ENCODE measurements around the gene ACYP1. TPM values are rescaled to one million over a fixed set of nuclear protein-coding genes. Genes with fewer than 3 reads are reported as not detected.
"Not testable (repeated sequence)": the region's sequence is repeated elsewhere in the genome, so short reads cannot be mapped to it uniquely, and the experiment has no call there.

ACYP1 gene
- total and polyA plus RNA-seq, 9 donors, result 5.5 to 27.7 (median 11.2) TPM

- Histone ChIP-seq H3K27me3 (no peaks in the 10 kb centered on the region), H3K4me3 (peak overlapping the region; percentile 53), H3K9me3 (no peaks in the 10 kb centered on the region), H3K27ac (peak overlapping the region; percentile 44 to 75), H3K4me1 (ENCODE audit: insufficient read depth) (peaks cover 2% of the 10 kb centered on the region), H3K36me3 (no peaks in the 10 kb centered on the region)
- DNase-seq, result no peak
- 25 to 31% (median 26%) methylated on average over 12 of the region's 12 CpGs for WGBS, 3 donors
- TF ChIP-seq CTCF (IDR thresholded peaks at IDR 0.05), result no peak
- no peak for TF ChIP-seq EP300 (IDR thresholded peaks at IDR 0.05)
- TF ChIP-seq POLR2A (IDR thresholded peaks at IDR 0.05), result no peak
- intact Hi-C loops (cut with DNase I), result no loop called here
Observed at GRCh38 chr14:75069811-75070145, 6.0 kb upstream of the ACYP1 start.

GRCh38 chr14:75069121-75069810, 5.4 kb upstream of the ACYP1 start, which contains the start of gene ZC2HC1C:
Gene ZC2HC1C (plus strand): TSS chr14:75069641. CDS start chr14:75070574, 933 bp downstream.
- intact Hi-C loops (cut with DNase I), result no loop called here
- TF ChIP-seq POLR2A (IDR thresholded peaks at IDR 0.05) (peak; percentile 70), EP300 (IDR thresholded peaks at IDR 0.05) (peak; percentile 38), CTCF (IDR thresholded peaks at IDR 0.05) (no peak)

GRCh38 chr14:75068294-75069120, 4.7 kb upstream of the ACYP1 start:
- Histone ChIP-seq H3K4me3 (peak overlapping the region; percentile 53), H3K4me1 (ENCODE audit: insufficient read depth) (peaks cover 5% of the 10 kb centered on the region), H3K27ac (peak overlapping the region in 1 of 2 donors; percentile 75), H3K36me3 (no peaks in the 10 kb centered on the region), H3K9me3 (no peaks in the 10 kb centered on the region), H3K27me3 (no peaks in the 10 kb centered on the region)
- TF ChIP-seq POLR2A (IDR thresholded peaks at IDR 0.05) (no peak), CTCF (IDR thresholded peaks at IDR 0.05) (peak in 1 of 3 donors; percentile 18)
- WGBS, 3 donors, result 6 to 8% (median 6%) methylated on average over 15 of the region's 15 CpGs
- DNase-seq, result no peak
- intact Hi-C loops (cut with DNase I), result no loop called here

More at GRCh38 chr14:75069121-75069810, 5.4 kb upstream of the ACYP1 start, which contains the start of gene ZC2HC1C:
- Histone ChIP-seq H3K27me3 (no peaks in the 10 kb centered on the region), H3K27ac (peak within 1 kb of the TSS; percentile 44 to 75), H3K4me1 (ENCODE audit: insufficient read depth) (peaks cover 4% of the 10 kb centered on the region), H3K9me3 (no peaks in the 10 kb centered on the region), H3K4me3 (peak within 1 kb of the TSS; percentile 53), H3K36me3 (no peaks in the 10 kb centered on the region)
- peak; percentile 97 to 99 (median 98) for DNase-seq
- 1 to 2% (median 2%) methylated on average over 57 to 58 of the region's 58 CpGs for WGBS, 3 donors

GRCh38 chr14:75067765-75068164, 3.9 kb upstream of the ACYP1 start:
- intact Hi-C loops (cut with DNase I); H3K4me1 ChIP-seq (ENCODE audit: insufficient read depth): not testable (repeated sequence)
- WGBS, 3 donors, result 81 to 86% (median 83%) methylated on average over 4 of the region's 4 CpGs

More at GRCh38 chr14:75067765-75068164, 3.9 kb upstream of the ACYP1 start:
- not testable (repeated sequence) for H3K27me3 ChIP-seq, H3K4me3 ChIP-seq, DNase-seq, H3K9me3 ChIP-seq, H3K36me3 ChIP-seq, H3K27ac ChIP-seq
